Pancreas (tissue), 10 donors: ENCODE measurements around the gene LYSMD3. TPM values are rescaled to one million over a fixed set of nuclear protein-coding genes. Genes with fewer than 3 reads are reported as not detected.

Experiments
- ATAC-seq, 4 donors: fragments of 200-7000 bp; cut with Tn5 transposase; one replicate each; pipeline versions ENCODE4 v1.8.0 to v1.9.1; 2020; ENCODE audit warnings: mild to moderate bottlenecking in 4 of 4, moderate library complexity in 4 of 4
- DNase-seq, 6 donors: peaks; one replicate each; pipeline ENCODE4 v3.0.0-alpha.2; 2020
- FAIRE-seq: peaks from 2 replicates; lab custom pipeline; 2012; peaks lifted over from hg19 to GRCh38; lab: Jason Lieb, UNC
- H3K27ac ChIP-seq, 4 donors: fragments of 200-600 bp; sonication (generic); 1 replicate in 3 of 4; 2 replicates in 1 of 4; pipeline versions ENCODE4 v1.5.0 to v1.8.0; 2020
- H3K27me3 ChIP-seq, 4 donors: fragments of 200-600 bp; one replicate each; pipeline ENCODE4 v1.8.0; 2021
- H3K36me3 ChIP-seq, 3 donors: fragments of 200-600 bp; sonication (generic) in 1 of 3; one replicate each; pipeline versions ENCODE4 v1.5.0 to v1.8.0; 2020 to 2021
- H3K4me1 ChIP-seq, 3 donors: fragments of 200-600 bp; one replicate each; pipeline ENCODE4 v1.8.0; 2021
- H3K4me3 ChIP-seq, 4 donors: fragments of 200-600 bp; sonication (generic) in 2 of 4; one replicate each; pipeline versions ENCODE4 v1.5.0 to v1.8.0; 2020 to 2021
- H3K9me3 ChIP-seq, 4 donors: fragments of 200-600 bp; one replicate each; pipeline ENCODE4 v1.8.0; 2021
- CTCF ChIP-seq, 4 donors: fragments of 200-600 bp; sonication (generic) in 3 of 4; IDR thresholded peaks; one replicate each; pipeline versions ENCODE4 v1.5.0 to v1.8.0; 2021; ENCODE audit warnings: antibody characterized with exemption in 4 of 4
- WGBS, 2 donors: extraction: QIAGEN DNeasy Blood & Tissue Kit; methylation state at CpG; one replicate each; pipeline ENCODE4 v1.1.7; 2013; 5-methylcytosine and 5-hydroxymethylcytosine counted together
- intact Hi-C, 3 donors: fragments of 100-400 bp; cut with DNase I; formaldehyde crosslinking; loops; one replicate each; pipeline versions ENCODE4 v1.11.1 to v1.14.2; 2022
- polyA plus RNA-seq, 2 donors: library from polyadenylated mRNA; stranded (reverse); fragments of 200-250 nt; gene quantifications; one replicate each; pipeline ENCODE4 v1.2.3, GENCODE V29; 2013
- total RNA-seq, 6 donors: library from RNA; stranded (reverse); fragmentation: NEBNext Ultra II Directional in 4 of 6; extraction: Animal tissue kit (Norgen Biotek cat#: 25700) in 4 of 6; gene quantifications; one replicate each; pipeline versions ENCODE4 v1.2.1 to v1.2.4, GENCODE V29; 2021 to 2023
- donor health status: healthy with polysubstance abuse.
- donor health status: DM: no; HTN: no; CAD: no; lungs with moderate emphysema.
- donor health status: DM: no; HTN: no; CAD: no.
- donor health status: control.
- donor health status: control.
- donor health status: Bipolar disorder and iron deficiency.
- donor health status: DM: yes; HTN: yes; CAD: no.
- donor health status: DM: no; HTN: no; CAD: no.
- donor health status: DM: no; HTN: no; CAD: no.
- donor health status: DM: yes; HTN: yes; CAD: no.

LYSMD3 gene
- total and polyA plus RNA-seq, 8 donors = 2.5 to 11.7 (median 7.2) TPM

- intact Hi-C loops = no loop called here
- Histone ChIP-seq H3K4me3 (no peak overlapping the region), H3K36me3 (no peaks in the 10 kb centered on the region), H3K27ac (no peak overlapping the region), H3K4me1 (peaks cover 0 to 9% (median 4%) of the 10 kb centered on the region in 3 donors), H3K27me3 (peaks cover 0 to 3% (median 0%) of the 10 kb centered on the region in 4 donors), H3K9me3 (no peaks in the 10 kb centered on the region)
- DNase-seq (no peak), FAIRE-seq (no peak), ATAC-seq (no peak)
- WGBS, 2 donors = 75 to 84% methylated on average over 4 of the region's 4 CpGs
- TF ChIP-seq CTCF (IDR thresholded peaks at IDR 0.05) = no peak
Observed at GRCh38 chr5:90546216-90546837, 16.9 kb upstream of the LYSMD3 start.

- Histone ChIP-seq H3K4me1 (peaks cover 0 to 9% (median 4%) of the 10 kb centered on the region in 3 donors), H3K27me3 (peaks cover 0 to 3% (median 0%) of the 10 kb centered on the region in 4 donors)
- intact Hi-C loops = no loop called here
Observed at GRCh38 chr5:90545511-90545910, 16.1 kb upstream of the LYSMD3 start.

GRCh38 chr5:90542827-90543519 is 13.6 kb upstream of the LYSMD3 start:
- WGBS, 2 donors = 57 to 77% methylated on average over 4 of the region's 4 CpGs
- no peaks in the 10 kb centered on the region for H3K9me3 ChIP-seq
- H3K4me3 ChIP-seq = no peak overlapping the region
- no peak for FAIRE-seq
- H3K36me3 ChIP-seq = no peaks in the 10 kb centered on the region
- H3K4me1 ChIP-seq = peaks cover 0 to 4% (median 0%) of the 10 kb centered on the region in 3 donors
- ATAC-seq = no peak
- no peak overlapping the region for H3K27ac ChIP-seq
- no peak for DNase-seq
- TF ChIP-seq CTCF (IDR thresholded peaks at IDR 0.05) = no peak
- intact Hi-C loops = no loop called here
- H3K27me3 ChIP-seq = peaks cover 0 to 3% (median 0%) of the 10 kb centered on the region in 4 donors

More at GRCh38 chr5:90545511-90545910, 16.1 kb upstream of the LYSMD3 start:
- no peak for DNase-seq
- Histone ChIP-seq H3K36me3 (no peaks in the 10 kb centered on the region), H3K27ac (no peak overlapping the region), H3K9me3 (no peaks in the 10 kb centered on the region), H3K4me3 (no peak overlapping the region)
- FAIRE-seq = no peak
- no peak for ATAC-seq
- WGBS, 2 donors = 55 to 63% methylated on average over 2 of the region's 2 CpGs
- no peak for TF ChIP-seq CTCF (IDR thresholded peaks at IDR 0.05)

GRCh38 chr5:90534922-90535321 is 5.5 kb upstream of the LYSMD3 start:
- Histone ChIP-seq H3K27ac (no peak overlapping the region), H3K27me3 (no peaks in the 10 kb centered on the region), H3K9me3 (no peaks in the 10 kb centered on the region), H3K36me3 (no peaks in the 10 kb centered on the region), H3K4me1 (peaks cover 4 to 6% (median 4%) of the 10 kb centered on the region in 3 donors), H3K4me3 (no peak overlapping the region)
- FAIRE-seq = no peak
- intact Hi-C loops = loop anchor here in 1 of 3 donors (10.0 kb wide), 1 partner anchor 100 kb away; no protein-coding TSS in a partner anchor
- WGBS, 2 donors = 73 to 82% methylated on average over 3 of the region's 3 CpGs
- DNase-seq = no peak
- TF ChIP-seq CTCF (IDR thresholded peaks at IDR 0.05) = no peak
- ATAC-seq = no peak
